NCI-H187 treated with DMSO at 0.1 percent for 48 hours (cell line): ENCODE results near the gene PCLO.

ENCODE experiments used
- DNase-seq: peaks from one replicate; lab custom pipeline; 2025; lab: John Stamatoyannopoulos, UW

PCLO gene, protein sequence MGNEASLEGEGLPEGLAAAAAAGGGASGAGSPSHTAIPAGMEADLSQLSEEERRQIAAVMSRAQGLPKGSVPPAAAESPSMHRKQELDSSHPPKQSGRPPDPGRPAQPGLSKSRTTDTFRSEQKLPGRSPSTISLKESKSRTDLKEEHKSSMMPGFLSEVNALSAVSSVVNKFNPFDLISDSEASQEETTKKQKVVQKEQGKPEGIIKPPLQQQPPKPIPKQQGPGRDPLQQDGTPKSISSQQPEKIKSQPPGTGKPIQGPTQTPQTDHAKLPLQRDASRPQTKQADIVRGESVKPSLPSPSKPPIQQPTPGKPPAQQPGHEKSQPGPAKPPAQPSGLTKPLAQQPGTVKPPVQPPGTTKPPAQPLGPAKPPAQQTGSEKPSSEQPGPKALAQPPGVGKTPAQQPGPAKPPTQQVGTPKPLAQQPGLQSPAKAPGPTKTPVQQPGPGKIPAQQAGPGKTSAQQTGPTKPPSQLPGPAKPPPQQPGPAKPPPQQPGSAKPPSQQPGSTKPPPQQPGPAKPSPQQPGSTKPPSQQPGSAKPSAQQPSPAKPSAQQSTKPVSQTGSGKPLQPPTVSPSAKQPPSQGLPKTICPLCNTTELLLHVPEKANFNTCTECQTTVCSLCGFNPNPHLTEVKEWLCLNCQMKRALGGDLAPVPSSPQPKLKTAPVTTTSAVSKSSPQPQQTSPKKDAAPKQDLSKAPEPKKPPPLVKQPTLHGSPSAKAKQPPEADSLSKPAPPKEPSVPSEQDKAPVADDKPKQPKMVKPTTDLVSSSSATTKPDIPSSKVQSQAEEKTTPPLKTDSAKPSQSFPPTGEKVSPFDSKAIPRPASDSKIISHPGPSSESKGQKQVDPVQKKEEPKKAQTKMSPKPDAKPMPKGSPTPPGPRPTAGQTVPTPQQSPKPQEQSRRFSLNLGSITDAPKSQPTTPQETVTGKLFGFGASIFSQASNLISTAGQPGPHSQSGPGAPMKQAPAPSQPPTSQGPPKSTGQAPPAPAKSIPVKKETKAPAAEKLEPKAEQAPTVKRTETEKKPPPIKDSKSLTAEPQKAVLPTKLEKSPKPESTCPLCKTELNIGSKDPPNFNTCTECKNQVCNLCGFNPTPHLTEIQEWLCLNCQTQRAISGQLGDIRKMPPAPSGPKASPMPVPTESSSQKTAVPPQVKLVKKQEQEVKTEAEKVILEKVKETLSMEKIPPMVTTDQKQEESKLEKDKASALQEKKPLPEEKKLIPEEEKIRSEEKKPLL (N-terminal part only)

DNA sequence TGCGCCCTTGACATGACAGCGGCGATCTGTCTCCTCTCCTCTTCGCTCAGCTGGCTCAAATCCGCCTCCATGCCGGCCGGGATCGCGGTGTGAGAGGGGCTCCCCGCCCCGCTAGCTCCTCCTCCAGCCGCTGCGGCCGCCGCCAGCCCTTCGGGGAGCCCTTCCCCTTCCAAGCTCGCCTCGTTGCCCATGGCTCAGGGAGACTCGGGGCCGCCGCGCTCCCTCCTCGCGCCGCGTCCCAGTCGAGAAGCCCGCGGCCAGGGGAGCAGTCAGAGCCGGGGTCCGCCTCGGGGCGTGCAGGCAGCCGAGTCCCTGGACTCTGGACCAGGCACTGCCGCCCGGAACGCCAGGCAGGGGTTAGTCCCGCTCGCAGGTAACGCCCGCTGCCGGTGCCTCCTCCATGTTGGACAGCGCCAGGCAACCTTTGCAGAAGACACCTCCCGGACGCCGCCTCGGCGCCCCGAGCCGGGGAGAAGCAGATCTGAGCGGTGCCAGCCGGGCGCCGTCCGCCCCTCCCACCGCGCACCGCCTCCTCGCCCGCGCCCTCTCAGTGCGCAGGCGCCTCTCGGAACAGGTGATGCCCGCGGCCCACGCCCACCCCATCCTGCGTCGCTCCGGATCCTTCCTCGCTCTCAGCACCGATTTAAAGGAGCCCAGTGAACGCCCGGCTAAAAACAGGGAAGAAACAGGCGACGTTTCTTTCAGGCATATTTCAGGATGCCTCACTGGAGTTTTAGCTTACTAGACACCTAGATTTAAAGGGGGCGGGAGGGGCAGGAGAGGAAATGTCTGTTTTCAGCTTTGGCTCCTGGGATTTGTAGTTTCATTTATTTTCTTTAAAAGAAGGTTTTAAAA lies at the start of gene PCLO:
PCLO (minus strand) TSS at position 483 of the 855 bp plus-strand sequence; CDS start at position 191, 292 bp downstream.
- DNase-seq: peak; percentile 86

DNA sequence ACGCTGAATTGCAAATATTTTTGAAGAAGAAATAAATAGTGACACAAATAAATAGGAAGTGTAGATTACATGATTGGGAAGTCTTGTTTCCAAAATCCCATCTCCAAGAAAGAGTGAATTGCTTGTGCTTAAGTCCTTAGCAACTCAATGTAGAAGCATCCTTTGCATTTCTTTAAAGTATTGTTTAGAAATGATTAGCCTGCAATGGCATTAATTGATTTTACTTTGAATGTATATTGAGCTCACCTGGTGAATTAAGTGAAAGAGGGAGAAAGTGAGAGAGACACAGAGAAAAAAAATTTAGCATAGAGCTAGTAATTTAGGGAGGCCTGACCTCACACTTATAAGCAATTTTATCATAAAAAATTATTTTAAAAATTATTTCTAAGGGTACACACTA lies 49.0 kb upstream of the PCLO start:
- DNase-seq: no peak

DNA sequence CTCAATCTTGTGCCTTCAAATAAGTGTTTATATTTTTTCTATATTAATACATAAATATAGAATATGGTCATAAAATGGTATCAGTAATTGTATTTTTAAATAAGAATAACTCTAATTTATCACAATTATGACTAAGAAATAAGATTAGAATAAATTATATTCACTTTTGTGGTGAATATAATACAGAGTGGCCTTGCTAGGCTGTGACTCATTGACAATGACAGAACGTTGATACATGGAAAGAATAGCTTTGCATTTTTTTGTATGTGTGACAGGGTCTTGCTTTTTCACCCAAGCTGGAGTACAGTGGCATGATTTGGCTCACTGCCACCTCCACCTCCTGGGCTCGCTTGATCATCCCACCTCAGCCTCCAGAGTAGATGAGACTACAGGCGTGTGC lies 47.8 kb upstream of the PCLO start:
- DNase-seq: no peak

DNA sequence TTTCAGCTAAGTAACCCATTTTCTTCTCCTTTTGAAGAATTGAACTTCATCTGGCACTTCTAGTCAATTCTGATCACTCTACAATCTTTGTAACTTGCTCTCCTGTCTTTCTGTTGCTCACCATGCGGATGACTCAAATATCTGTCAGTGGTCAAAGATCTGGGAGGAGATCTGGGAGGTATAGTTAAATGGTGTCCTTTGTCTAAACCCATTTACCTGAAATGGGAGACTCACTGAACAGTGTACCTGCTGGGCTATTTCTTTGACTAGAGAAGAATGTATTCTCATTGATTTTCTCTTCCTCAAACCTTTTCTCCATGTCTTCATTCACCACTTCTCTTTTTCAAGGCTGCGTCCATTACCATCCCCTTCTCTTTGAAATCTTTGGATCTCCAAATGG lies 42.0 kb upstream of the PCLO start:
- no peak for DNase-seq

DNA sequence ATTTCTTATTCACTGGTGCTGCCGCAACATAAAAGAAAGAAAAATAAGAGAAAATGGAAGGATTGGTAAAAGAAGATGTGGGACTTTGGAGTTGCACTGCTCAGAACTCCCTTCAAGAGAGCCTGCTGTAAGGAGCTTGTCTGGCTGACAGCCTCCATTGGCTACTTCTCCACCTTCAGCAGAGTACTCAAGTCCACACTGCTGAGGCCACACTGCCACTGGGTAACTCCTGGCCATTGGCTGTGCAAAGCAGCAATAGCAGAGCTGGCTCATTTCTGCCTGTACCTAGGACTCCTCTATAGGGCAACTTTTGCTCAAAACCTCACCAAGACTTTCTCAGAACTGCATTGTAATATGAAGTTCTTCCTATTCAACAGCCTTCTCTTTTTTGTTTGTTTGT lies 38.7 kb upstream of the PCLO start:
- DNase-seq: no peak

DNA sequence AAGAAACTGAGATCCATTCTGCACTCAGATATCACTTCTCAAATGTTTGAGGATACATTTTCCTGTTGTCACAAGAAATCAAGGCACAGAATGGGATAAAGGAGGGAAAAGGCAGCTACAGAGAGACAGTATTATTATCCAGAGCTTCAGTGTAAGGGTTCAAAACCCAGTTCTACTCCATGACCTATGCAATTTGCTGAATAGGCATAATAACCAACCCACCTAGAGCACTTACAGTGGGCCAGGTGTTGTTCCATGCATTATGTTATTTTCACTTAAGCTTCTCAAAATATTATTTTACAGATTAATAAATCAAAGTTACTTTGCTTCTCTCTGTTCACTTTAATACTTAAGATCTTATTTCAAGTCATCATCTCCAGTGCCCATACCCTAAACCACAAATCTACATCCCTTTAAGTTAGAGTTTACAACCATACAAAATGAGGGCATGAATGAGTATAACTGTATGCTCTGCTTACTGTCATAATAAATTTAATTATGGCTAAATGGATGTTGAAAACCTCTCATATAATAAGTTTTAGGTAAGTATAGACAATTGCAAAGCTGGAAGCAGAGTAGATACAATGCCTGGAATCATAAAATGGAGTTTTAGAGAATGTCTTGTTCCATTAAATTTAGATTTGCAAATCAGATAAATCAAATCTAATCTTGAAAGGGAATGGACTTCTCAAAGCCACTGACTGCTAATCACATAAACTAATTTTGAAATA lies 28.1 kb upstream of the PCLO start:
- no peak for DNase-seq

DNA sequence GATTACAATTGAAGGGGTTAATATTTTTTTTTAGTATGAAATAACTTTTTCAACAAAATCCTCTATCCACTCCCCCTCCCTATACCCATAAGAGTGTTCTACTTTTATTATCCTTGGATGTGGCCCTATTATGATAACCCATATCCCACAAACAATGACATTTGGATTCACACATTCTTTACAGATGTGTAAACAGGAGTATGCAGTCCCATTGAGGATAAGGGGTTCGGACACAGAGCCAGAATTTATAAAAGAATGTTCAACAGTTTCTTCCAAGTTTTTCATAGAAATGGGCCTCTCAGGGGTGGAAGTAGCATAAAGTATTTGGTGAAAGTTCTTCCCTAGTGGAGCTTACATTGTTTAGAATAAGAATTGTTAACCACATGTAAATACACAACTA lies 16.1 kb upstream of the PCLO start:
- no peak for DNase-seq

DNA sequence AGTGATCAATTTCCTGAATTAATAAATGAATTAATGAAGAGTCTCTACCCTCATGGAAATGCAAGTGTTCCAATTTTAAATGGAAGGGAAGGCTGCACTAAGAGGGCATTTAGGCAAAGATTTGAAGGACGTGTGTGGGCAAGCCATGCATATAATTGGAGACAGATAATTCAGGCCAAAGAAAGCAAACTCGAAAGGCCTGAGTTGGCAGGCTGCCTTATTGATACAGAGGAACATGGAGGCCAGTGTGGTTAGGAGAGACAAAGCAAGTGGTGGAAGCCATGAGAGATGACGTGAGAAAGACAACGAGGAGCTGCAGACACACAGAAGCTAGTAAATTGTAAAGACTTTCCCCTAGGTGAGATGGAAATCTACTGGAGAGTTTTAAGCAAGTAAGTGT lies 15.4 kb upstream of the PCLO start:
- no peak for DNase-seq

DNA sequence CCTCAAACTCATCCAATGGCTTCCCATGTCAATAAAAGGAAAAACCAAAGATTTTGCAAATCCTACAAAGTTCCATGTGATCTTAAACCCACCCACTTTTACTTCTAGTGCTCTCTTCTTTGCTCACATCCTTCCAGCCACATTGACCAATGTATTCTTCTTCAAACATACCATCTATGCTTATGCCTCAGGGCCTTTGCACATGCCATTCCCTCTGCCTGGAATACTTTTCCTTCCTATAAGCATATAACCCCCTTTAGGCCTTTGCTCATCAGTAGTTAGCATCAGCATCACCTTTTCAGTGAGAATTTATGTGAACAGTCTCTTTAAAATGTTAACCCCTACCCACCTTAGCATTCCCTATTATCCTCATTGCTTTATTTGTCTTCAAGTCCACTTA lies 11.0 kb upstream of the PCLO start:
- no peak for DNase-seq

DNA sequence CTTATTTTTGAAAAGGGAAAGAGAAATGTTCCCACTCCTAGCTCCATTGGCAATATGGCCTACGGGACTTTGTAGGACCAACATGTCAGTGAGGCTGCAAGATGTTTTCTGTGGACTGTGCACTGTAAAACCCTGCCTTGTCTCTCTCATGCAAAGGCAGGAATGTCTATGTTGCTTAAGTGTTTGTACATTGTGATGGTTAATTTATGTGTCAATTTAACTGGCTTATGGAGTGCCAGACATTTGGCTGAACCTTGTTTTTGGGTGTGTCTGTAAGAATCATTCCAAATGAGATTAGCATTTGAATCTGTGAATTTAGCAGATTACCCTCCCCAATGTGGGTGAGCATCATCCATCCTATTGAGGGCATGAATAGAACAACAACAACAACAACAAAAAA lies 4.1 kb upstream of the PCLO start:
- DNase-seq: no peak

DNA sequence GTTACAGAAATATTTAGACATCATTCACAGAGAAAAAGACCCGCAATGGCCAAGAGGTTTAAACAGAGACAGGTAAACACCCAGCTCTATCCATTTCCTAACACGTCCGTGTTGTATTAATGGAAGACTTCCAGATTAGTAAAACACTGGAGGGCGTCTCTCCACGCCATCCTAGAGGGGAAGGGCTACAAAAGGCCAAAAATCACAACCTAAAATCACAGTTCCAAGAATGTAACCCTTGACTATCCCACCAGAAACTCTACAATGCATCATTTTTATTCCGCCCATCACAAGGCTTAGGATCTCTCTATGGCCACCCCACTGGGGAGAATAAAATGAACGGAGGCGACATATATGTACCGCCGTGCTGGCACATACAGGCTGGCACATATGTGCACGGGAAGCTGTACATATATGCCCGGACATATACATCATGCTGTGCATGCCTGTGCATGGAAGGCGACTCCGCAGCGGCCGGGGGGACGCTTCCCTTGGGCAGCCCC lies 734 bp downstream of the PCLO start:
- DNase-seq: no peak

DNA sequence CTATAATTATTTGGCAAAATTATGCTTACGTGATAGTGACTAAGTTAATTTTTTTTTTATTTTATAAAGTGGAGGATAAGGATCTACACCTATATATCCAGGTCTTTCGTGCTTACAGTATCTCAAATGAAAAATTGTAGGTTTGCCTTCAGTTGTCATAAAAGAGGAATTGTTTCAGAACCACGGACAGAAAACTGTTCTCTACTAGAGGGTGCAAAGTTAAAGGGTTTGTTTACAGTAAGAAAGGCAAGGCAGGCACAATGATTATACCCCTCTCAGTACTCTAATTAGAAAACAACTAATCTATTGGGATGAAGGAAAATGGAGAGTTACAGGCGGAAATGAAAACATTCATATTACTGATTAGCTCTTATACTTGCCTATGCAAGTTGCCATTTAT lies 1.5 kb downstream of the PCLO start:
- DNase-seq: no peak

DNA sequence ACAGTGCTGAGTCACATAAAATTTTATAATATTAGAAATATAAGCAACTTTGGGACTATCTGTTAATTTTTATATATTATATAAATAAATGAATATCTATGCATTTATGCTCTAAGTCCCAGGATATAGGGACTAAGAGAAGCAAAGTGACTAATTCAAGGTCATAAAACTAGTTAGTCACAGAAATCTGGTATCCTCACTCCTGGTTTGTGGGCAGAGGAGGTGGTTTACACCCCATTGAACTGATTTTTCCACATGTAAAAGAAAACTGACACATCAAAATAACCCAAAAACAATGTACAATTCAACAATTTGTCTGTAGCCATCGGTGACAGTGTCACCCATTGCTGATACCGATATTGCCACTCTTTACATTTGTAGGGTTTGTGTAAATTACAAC lies 3.0 kb downstream of the PCLO start:
- DNase-seq: no peak

DNA sequence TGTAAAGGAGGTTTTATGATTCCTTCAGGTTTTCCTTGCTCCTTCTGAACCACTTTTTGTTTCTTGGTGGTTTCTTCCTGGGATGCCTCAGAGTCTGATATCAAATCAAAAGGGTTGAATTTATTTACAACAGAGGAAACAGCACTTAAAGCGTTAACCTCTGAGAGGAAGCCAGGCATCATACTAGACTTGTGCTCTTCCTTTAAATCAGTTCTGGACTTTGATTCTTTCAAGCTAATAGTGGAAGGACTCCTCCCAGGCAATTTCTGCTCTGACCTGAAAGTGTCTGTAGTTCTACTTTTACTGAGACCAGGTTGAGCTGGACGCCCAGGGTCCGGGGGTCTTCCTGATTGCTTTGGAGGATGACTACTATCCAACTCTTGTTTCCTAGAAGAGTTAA lies 6.7 kb downstream of the PCLO start:
- DNase-seq: no peak

DNA sequence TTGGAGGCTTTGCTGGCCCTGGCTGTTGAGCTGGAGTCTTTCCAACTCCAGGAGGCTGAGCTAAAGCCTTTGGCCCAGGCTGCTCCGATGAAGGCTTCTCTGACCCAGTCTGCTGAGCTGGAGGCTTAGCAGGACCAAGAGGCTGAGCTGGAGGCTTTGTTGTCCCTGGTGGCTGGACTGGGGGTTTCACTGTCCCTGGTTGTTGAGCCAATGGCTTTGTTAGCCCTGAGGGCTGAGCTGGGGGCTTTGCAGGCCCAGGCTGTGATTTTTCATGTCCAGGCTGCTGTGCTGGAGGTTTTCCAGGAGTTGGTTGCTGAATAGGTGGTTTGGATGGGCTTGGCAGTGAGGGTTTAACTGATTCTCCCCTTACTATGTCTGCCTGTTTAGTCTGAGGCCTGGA lies 7.3 kb downstream of the PCLO start:
- no peak for DNase-seq

DNA sequence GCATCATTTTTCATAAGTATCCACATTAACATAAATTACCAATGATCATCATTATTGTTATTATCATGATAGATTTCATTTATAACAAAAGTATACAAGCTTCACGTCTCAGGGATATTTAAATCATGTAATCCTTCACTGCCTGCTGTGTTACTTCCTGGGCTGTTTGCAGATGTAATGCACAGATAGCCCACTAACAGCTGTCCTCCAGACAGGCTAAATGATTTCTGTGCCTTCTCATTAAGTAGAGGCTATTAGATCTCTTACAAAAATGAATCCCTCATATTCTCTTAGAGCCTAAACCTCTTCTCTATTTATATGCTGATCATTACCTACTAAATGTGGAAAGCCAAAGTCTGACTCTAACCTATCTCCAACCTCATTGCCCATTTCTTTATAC lies 9.3 kb downstream of the PCLO start:
- no peak for DNase-seq

DNA sequence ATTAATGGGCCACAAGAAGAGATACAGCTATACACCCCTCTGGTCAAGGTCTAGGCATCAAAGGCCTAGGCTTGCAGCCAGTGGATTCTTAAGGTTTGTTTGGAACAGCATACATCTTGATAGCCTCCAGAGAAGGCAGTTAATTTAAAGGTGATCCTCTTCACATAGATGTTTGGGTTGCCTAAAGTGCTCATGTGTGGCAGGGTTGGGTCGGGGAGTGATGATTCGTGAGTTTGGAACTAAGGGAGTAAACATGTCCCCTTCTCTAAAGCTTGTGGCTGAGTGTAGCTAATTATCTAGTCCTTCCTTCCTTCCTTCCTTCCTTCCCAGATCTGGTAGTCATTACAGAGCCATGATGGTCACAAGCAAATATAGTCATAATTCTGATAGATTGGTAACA lies 12.4 kb downstream of the PCLO start:
- DNase-seq: no peak

DNA sequence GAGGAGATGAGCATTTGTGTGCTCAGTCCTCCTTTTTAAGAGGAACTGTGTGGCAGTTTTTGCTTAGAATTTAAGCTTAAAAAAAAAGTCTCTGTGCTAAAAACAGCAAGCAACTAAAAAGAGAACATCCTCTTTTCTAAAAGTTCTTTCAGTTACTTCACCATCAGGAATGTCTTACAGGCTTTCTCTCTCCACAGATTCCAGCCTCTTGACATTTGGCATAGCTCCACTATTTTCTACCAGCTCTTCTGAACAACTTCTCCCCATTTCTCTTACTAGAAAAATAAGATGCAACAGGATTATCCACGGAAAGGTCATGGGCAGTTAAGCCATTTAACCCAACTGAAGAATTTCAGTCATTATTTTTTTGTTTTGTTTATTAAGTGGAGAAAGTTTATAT lies 13.2 kb downstream of the PCLO start:
- DNase-seq: no peak

DNA sequence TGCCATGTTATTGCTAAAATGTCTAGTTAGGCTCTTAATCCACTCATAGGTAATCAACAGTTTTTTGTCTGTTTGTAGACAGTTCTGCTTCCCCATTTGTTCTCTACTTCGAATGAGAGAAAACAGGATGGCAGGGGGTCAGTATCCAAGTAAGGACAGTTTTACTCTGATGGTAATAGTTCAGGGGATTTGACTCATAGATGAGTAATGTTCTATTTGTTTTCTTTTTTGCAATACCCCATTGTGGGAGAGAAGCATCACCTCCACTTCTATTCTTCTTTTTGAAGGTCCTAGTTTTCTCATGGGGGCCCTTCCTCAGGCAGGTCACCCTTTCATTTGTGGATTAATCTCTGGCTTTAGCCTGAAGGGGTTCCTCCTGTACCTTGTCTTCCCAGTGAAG lies 13.9 kb downstream of the PCLO start:
- no peak for DNase-seq

DNA sequence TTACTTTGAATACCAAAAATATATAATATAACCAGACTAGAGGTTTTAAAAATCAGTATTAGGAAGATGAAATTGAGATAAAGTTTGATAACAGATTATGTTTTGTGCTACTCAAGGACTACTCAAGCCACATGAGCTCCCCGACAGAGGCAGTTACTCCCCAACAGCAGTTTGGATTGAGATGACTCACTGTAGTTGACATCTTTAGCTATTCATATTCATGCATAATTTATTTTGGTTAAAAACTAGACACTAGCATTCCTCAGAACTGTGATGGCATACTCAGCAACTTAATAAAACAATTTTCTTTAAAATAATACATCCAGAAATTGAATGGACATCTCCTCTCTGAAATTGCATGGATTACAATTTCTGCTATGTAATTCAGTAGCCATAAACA lies 19.6 kb downstream of the PCLO start:
- DNase-seq: no peak

DNA sequence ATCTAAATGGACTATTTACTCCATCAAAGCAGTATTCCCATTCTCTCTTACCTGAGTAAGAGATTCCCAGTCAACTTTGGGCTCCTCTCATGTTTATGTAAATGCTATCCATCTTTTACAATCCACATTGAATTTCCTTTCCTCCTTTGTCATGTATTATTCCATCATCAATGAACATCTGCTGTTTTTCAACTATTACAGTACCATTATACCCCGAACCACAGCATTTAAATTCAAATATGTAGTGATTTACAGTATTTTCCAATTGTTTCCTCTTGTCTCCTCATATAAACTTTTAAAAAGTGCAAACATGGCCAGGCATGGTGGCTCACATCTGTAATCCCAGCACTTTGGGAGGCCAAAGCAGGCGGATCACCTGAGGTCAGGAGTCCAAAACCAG lies 20.3 kb downstream of the PCLO start:
- no peak for DNase-seq
